HCT116 (cell line): ENCODE results near the gene IRF4. TPM values are rescaled to one million over a fixed set of nuclear protein-coding genes. Genes with fewer than 3 reads are reported as not detected.

Source experiments
- ATAC-seq: fragments of 200-7000 bp; cut with Tn5 transposase; 2 replicates; pipeline ENCODE4 v1.9.1; 2020; ENCODE audit warnings: mild to moderate bottlenecking, moderate library complexity
- BruUV-seq: library from RNA; stranded (reverse); fragments of 400-500 nt; replicated peaks from 2 replicates; lab custom pipeline; 2021; lab: Mats Ljungman, UMichigan
- CTCF ChIA-PET: fragments of 300-600 bp; sonication (Branson Sonifier 250); formaldehyde crosslinking; loops from one replicate; lab custom pipeline; 2021; ENCODE audit warnings: antibody characterized with exemption; lab: Charles Lee
- POLR2A ChIA-PET: fragments of 300-600, 350-600 bp; sonication (Branson Sonifier 250); formaldehyde crosslinking; loops from one replicate; lab custom pipeline; 2021; ENCODE audit warnings: antibody characterized with exemption; lab: Charles Lee
- RAD21 ChIA-PET, 2 experiments: fragments of 300-600 bp; sonication (Branson Sonifier 250); formaldehyde crosslinking; loops; one replicate each; lab custom pipeline; 2023; ENCODE audit warnings: low total read pairs in 2 of 2; ENCODE audit not compliant: uncharacterized antibody in 2 of 2, unreplicated experiment in 2 of 2, low non-redundant PET in 1 of 2; lab: Charles Lee
- DNase-seq: peaks from one replicate; pipeline ENCODE4 v3.0.0-alpha.2; 2010; ENCODE audit warnings: low read depth, low spot score
- H2AFZ ChIP-seq: fragments of 200-600 bp; shearing (Covaris generic), sonication (generic); 2 replicates; pipeline ENCODE4 v1.6.1; 2017; ENCODE audit warnings: low read depth, mixed run types, mixed read lengths, antibody characterized with exemption, low read length; ENCODE audit not compliant: poor library complexity, severe bottlenecking
- H3K27ac ChIP-seq: 2 replicates; pipeline ENCODE4 v1.5.1; 2012; ENCODE audit warnings: low read depth, low read length
- H3K27me3 ChIP-seq: fragments of 200-600 bp; sonication (generic); 2 replicates; pipeline ENCODE4 v1.6.1; 2016; ENCODE audit warnings: mixed run types, low read length, mixed read lengths; ENCODE audit not compliant: insufficient read depth
- H3K36me3 ChIP-seq, 2 experiments: fragments of 200-500 bp in 1 of 2; fragments of 200-600 bp in 1 of 2; sonication (Bioruptor generic) in 1 of 2; sonication (generic) in 1 of 2; 2 replicates each; pipeline versions ENCODE4 v1.5.1 to v1.6.1; 2014 to 2016; ENCODE audit warnings: low read length in 2 of 2, inconsistent platforms in 1 of 2, mixed read lengths in 1 of 2, mixed run types in 1 of 2; ENCODE audit not compliant: insufficient read depth in 2 of 2, control insufficient read depth in 1 of 2
- H3K4me1 ChIP-seq, 2 experiments: fragments of 200-600 bp in 1 of 2; sonication (generic) in 1 of 2; 2 replicates each; pipeline versions ENCODE4 v1.5.1 to v1.6.1; 2012 to 2017; ENCODE audit warnings: low read length in 2 of 2, inconsistent platforms in 1 of 2, mild to moderate bottlenecking in 1 of 2, mixed read lengths in 1 of 2, mixed run types in 1 of 2, moderate library complexity in 1 of 2; ENCODE audit not compliant: insufficient read depth in 2 of 2, control insufficient read depth in 1 of 2
- H3K4me2 ChIP-seq: fragments of 200-600 bp; sonication (generic); 2 replicates; pipeline ENCODE4 v1.6.1; 2017; ENCODE audit warnings: mixed run types, low read length, mixed read lengths
- H3K4me3 ChIP-seq, 2 experiments: fragments of 200-600 bp in 1 of 2; sonication (generic) in 1 of 2; replicated peaks in 1 of 2; 2 replicates each; pipeline ENCODE4 v1.5.1; 2011 to 2016; ENCODE audit warnings: low read length in 2 of 2, control low read depth in 1 of 2, low read depth in 1 of 2, mild to moderate bottlenecking in 1 of 2, mixed read lengths in 1 of 2, mixed run types in 1 of 2
- H3K79me2 ChIP-seq: fragments of 200-600 bp; sonication (generic); 2 replicates; pipeline ENCODE4 v1.6.1; 2017; ENCODE audit warnings: mild to moderate bottlenecking, mixed run types, low read length, moderate library complexity, mixed read lengths; ENCODE audit not compliant: insufficient read depth
- H3K9ac ChIP-seq: fragments of 200-600 bp; sonication (generic); 2 replicates; pipeline ENCODE4 v1.6.1; 2016; ENCODE audit warnings: low read length, mixed read lengths
- H3K9me2 ChIP-seq: fragments of 200-600 bp; sonication (generic), shearing (Covaris generic); 2 replicates; pipeline ENCODE4 v1.6.1; 2017; ENCODE audit warnings: mixed run types, mild to moderate bottlenecking, moderate library complexity; ENCODE audit not compliant: insufficient read depth
- H3K9me3 ChIP-seq, 2 experiments: fragments of 200-500 bp in 1 of 2; fragments of 200-600 bp in 1 of 2; sonication (Bioruptor generic) in 1 of 2; sonication (generic) in 1 of 2; 2 replicates each; pipeline ENCODE4 v1.6.1; 2014 to 2017; ENCODE audit warnings: low read length in 2 of 2, mixed read lengths in 2 of 2, inconsistent platforms in 1 of 2, low read depth in 1 of 2, mild to moderate bottlenecking in 1 of 2, mixed run types in 1 of 2, moderate library complexity in 1 of 2; ENCODE audit not compliant: control insufficient read depth in 1 of 2, insufficient read depth in 1 of 2
- H4K20me1 ChIP-seq: fragments of 200-600 bp; sonication (generic), shearing (Covaris generic); 2 replicates; pipeline ENCODE4 v1.6.1; 2017; ENCODE audit warnings: mixed run types, mild to moderate bottlenecking, moderate library complexity; ENCODE audit not compliant: insufficient read depth
- EZH2 ChIP-seq: fragments of 200-600 bp; sonication (generic); IDR thresholded peaks from 2 replicates; pipeline ENCODE4 v1.6.1; 2017; ENCODE audit warnings: antibody characterized with exemption, mixed run types
- EZH2phosphoT487 ChIP-seq: fragments of 200-600 bp; IDR thresholded peaks from 2 replicates; pipeline ENCODE4 v1.6.1; 2018; ENCODE audit warnings: antibody characterized with exemption, borderline replicate concordance
- MAX ChIP-seq: IDR thresholded peaks from 2 replicates; pipeline ENCODE4 v1.6.1; 2012
- POLR2A ChIP-seq: IDR thresholded peaks from 2 replicates; pipeline ENCODE4 v1.7.0; 2011; ENCODE audit warnings: borderline replicate concordance; ENCODE audit not compliant: insufficient read depth, insufficient read length; ENCODE audit errors: extremely low read depth
- REST ChIP-seq: IDR thresholded peaks from 2 replicates; pipeline ENCODE4 v1.6.1; 2012; ENCODE audit warnings: low read depth
- SIN3A ChIP-seq: IDR thresholded peaks from 2 replicates; pipeline ENCODE4 v1.6.1; 2012; ENCODE audit warnings: low read depth
- SRF ChIP-seq: IDR thresholded peaks from 2 replicates; pipeline ENCODE4 v1.6.1; 2012; ENCODE audit warnings: low read depth
- TCF7L2 ChIP-seq: IDR thresholded peaks from 2 replicates; pipeline ENCODE4 v1.7.0; 2011; ENCODE audit warnings: borderline replicate concordance, inconsistent platforms; ENCODE audit not compliant: insufficient read depth, insufficient read length; ENCODE audit errors: extremely low read depth
- YY1 ChIP-seq: IDR thresholded peaks from 2 replicates; pipeline ENCODE4 v1.6.1; 2011; ENCODE audit warnings: low read length, low read depth, moderate library complexity, mild to moderate bottlenecking; ENCODE audit not compliant: insufficient replicate concordance; ENCODE audit errors: extremely low read depth
- ZFX ChIP-seq: fragments of 450-650 bp; IDR thresholded peaks from 2 replicates; pipeline ENCODE4 v1.6.1; 2017
- intact Hi-C: fragments of 100-400 bp; cut with micrococcal nuclease; formaldehyde crosslinking; loops from 2 replicates; pipeline ENCODE4 v1.10.0; 2022
- total RNA-seq: library from RNA; stranded (reverse); gene quantifications from one replicate; pipeline ENCODE4 v1.2.1, GENCODE V29; 2021; ENCODE audit not compliant: unreplicated experiment

IRF4 gene
- total RNA-seq, 1 experiment from 2014 or later, result 1.2 TPM

GRCh38 chr6:455835-456234 is 64.3 kb downstream of the IRF4 start:
- DNase-seq, result no peak
- 0 out of 2 replicates have a peak, but pooled peaks cover 5% of the 10 kb centered on the region for H3K27me3 ChIP-seq
- H3K9ac ChIP-seq, result no peak overlapping the region
- ChIA-PET CTCF (no interaction called here), POLR2A (no interaction called here), RAD21 (no interaction called here)
- H3K4me3 ChIP-seq, result no peak overlapping the region
- intact Hi-C loops, result no loop called here
- no peaks in the 10 kb centered on the region for H3K36me3 ChIP-seq
- H3K27ac ChIP-seq, result no peak overlapping the region
- H4K20me1 ChIP-seq, result no peaks in the 10 kb centered on the region
- no peak for TF ChIP-seq TCF7L2
- TF ChIP-seq ZFX, result no peak
- TF ChIP-seq YY1, result no peak
- no peak for TF ChIP-seq EZH2
- TF ChIP-seq MAX, result no peak
- no peak for TF ChIP-seq REST
- TF ChIP-seq SRF, result no peak
- TF ChIP-seq SIN3A, result no peak
- no peak for TF ChIP-seq POLR2A
- TF ChIP-seq EZH2phosphoT487, result no peak
- no peaks in the 10 kb centered on the region for H3K9me2 ChIP-seq
- H3K9me3 ChIP-seq, result no peaks in the 10 kb centered on the region
- no peak overlapping the region for H3K4me2 ChIP-seq
- no peaks in the 10 kb centered on the region for H3K4me1 ChIP-seq
- no peaks in the 10 kb centered on the region for H3K79me2 ChIP-seq
- H2AFZ ChIP-seq, result no peak overlapping the region
- no peak for ATAC-seq
- no TSS peak for BruUV-seq
